MV-4-11 (cell line): ENCODE measurements around the gene PCDHB14.
"Not testable (repeated sequence)": the region's sequence is repeated elsewhere in the genome, so short reads cannot be mapped to it uniquely, and the experiment has no call there.

Source experiments
- DNase-seq: peaks from one replicate; lab custom pipeline; 2025; lab: John Stamatoyannopoulos, UW

PCDHB14 gene

GRCh38 chr5:141210281-141210680 is 12.9 kb upstream of the PCDHB14 start:
- DNase-seq = not testable (repeated sequence)

GRCh38 chr5:141210849-141211248 is 12.3 kb upstream of the PCDHB14 start:
- DNase-seq = not testable (repeated sequence)

GRCh38 chr5:141213656-141214339 is 9.3 kb upstream of the PCDHB14 start, which contains the start of gene PCDHB13:
TSS of gene PCDHB13 (plus strand) at chr5:141213919. CDS start at chr5:141214124, 205 bp downstream.
- peak; percentile 0 for DNase-seq

DNA sequence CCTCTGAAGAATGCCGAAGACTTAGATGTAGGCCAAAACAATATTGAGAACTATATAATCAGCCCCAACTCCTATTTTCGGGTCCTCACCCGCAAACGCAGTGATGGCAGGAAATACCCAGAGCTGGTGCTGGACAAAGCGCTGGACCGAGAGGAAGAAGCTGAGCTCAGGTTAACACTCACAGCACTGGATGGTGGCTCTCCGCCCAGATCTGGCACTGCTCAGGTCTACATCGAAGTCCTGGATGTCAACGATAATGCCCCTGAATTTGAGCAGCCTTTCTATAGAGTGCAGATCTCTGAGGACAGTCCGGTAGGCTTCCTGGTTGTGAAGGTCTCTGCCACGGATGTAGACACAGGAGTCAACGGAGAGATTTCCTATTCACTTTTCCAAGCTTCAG is 8.6 kb upstream of the PCDHB14 start:
- not testable (repeated sequence) for DNase-seq

- DNase-seq = not testable (repeated sequence)
These were observed 7.6 kb upstream of the PCDHB14 start for GRCh38 chr5:141215504-141215903.

GRCh38 chr5:141216035-141216434 is 7.1 kb upstream of the PCDHB14 start:
- DNase-seq = not testable (repeated sequence)

DNA sequence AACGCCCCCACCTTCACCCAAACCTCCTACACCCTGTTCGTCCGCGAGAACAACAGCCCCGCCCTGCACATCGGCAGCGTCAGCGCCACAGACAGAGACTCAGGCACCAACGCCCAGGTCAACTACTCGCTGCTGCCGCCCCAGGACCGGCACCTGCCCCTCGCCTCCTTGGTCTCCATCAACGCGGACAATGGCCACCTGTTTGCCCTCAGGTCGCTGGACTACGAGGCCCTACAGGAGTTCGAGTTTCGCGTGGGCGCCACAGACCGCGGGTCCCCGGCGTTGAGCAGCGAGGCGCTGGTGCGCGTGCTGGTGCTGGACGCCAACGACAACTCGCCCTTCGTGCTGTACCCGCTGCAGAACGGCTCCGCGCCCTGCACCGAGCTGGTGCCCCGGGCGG is 1.7 kb downstream of the PCDHB14 start:
- DNase-seq = not testable (repeated sequence)

DNA sequence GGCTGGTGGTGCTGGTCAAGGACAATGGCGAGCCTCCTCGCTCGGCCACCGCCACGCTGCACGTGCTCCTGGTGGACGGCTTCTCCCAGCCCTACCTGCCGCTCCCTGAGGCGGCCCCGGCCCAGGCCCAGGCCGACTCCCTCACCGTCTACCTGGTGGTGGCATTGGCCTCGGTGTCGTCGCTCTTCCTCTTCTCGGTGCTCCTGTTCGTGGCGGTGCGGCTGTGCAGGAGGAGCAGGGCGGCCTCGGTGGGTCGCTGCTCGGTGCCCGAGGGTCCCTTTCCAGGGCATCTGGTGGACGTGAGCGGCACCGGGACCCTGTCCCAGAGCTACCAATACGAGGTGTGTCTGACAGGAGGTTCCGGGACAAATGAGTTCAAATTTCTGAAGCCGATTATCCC is 2.3 kb downstream of the PCDHB14 start:
- DNase-seq = not testable (repeated sequence)

DNA sequence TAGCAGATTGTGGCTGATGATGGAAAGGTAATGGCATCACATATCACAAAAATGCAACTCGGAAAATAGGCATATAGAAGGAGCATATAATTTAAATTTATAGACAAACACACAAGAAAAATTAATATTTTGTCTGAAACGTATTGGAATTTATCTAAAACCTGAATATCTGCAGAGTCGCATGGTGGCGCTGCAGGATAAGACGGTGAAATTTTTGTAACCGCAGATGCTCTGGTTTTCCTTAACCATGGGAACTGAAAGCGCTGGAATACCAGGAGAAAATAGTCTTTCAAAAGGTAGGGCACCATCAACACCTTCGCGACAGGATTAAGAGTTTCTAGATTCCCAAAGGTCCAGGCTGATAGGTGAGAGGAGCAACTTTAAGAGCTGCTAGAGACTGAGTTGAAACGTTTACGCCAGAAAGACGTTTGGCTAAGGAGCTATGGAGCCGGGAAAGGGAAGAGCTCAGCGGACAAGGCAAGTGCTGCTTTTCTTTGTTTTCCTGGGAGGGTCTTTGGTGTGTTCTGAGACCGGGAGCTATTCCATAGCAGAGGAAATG is 11.0 kb downstream of the PCDHB14 start:
- DNase-seq = no peak

DNA sequence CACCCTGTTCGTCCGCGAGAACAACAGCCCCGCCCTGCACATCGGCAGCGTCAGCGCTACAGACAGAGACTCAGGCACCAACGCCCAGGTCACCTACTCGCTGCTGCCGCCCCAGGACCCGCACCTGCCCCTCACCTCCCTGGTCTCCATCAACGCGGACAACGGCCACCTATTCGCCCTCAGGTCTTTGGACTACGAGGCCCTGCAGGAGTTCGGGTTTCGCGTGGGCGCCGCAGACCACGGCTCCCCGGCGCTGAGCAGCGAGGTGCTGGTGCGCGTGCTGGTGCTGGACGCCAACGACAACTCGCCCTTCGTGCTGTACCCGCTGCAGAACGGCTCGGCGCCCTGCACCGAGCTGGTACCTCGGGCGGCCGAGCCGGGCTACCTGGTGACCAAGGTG is 12.8 kb downstream of the PCDHB14 start:
- DNase-seq = not testable (repeated sequence)

DNA sequence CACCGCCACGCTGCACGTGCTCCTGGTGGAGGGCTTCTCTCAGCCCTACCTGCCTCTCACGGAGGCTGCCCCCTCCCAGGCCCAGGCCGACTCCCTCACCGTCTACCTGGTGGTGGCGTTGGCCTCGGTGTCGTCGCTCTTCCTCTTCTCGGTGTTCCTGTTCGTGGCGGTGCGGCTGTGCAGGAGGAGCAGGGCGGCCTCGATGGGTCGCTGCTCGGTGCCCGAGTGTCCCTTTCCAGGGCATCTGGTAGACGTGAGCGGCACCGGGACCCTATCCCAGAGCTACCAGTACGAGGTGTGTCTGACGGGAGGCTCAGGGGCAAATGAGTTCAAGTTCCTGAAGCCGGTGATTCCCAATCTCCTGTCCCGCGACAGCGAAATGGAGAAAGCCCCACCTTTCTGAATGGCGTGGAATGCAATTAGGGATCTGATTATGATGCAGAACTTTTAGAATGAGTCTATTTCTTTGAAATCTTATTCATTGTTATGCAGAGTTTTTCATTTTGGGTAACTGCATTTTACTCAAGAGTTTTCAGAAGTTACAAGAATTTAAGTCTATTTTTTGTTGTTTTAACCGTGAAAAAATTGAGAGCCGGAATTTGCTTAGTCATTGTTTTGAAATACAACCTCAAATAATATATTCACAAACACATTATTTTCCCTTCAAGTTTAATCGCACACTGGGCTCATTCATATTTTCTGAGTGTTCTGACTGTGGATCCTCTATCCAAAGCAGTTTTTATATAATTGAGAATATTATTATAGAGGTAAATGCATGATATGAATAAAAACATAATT is 13.6 kb downstream of the PCDHB14 start:
- no peak for DNase-seq

GRCh38 chr5:141241496-141241895 is 18.4 kb downstream of the PCDHB14 start:
- no peak for DNase-seq

DNA sequence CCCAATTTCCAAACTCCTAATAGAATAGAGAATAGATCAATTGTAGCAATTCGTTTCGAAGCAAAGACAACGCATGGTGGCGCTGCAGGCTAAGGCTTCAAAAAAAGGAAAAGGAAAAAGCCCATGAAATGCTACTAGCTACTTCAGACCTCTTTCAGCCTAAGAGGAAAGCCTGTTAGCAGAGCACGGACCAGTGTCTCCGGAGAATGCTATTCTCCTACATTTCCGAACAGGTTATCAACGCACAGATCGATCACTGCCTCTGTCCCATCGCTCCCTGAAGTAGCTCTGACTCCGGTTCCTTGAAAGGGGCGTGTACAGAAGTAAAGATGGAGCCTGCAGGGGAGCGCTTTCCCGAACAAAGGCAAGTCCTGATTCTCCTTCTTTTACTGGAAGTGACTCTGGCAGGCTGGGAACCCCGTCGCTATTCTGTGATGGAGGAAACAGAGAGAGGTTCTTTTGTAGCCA is 22.1 kb downstream of the PCDHB14 start, which contains the start of gene PCDHB15:
PCDHB15 (plus strand) TSS at position 146 of the 468 bp plus-strand sequence; CDS start at position 330, 184 bp downstream.
- no peak for DNase-seq

DNA sequence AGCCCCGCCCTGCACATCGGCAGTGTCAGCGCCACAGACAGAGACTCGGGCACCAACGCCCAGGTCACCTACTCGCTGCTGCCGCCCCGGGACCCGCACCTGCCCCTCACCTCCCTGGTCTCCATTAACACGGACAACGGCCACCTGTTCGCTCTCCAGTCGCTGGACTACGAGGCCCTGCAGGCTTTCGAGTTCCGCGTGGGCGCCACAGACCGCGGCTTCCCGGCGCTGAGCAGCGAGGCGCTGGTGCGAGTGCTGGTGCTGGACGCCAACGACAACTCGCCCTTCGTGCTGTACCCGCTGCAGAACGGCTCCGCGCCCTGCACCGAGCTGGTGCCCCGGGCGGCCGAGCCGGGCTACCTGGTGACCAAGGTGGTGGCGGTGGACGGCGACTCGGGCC is 23.8 kb downstream of the PCDHB14 start:
- DNase-seq = not testable (repeated sequence)

DNA sequence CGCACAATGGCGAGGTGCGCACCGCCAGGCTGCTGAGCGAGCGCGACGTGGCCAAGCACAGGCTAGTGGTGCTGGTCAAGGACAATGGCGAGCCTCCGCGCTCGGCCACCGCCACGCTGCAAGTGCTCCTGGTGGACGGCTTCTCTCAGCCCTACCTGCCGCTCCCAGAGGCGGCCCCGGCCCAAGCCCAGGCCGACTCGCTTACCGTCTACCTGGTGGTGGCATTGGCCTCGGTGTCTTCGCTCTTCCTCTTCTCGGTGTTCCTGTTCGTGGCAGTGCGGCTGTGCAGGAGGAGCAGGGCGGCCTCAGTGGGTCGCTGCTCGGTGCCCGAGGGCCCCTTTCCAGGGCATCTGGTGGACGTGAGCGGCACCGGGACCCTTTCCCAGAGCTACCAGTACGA is 24.3 kb downstream of the PCDHB14 start:
- not testable (repeated sequence) for DNase-seq

- DNase-seq = no peak
These were observed 27.4 kb downstream of the PCDHB14 start for GRCh38 chr5:141250576-141250975.

GRCh38 chr5:141258464-141258863 is 35.3 kb downstream of the PCDHB14 start:
- no peak for DNase-seq

DNA sequence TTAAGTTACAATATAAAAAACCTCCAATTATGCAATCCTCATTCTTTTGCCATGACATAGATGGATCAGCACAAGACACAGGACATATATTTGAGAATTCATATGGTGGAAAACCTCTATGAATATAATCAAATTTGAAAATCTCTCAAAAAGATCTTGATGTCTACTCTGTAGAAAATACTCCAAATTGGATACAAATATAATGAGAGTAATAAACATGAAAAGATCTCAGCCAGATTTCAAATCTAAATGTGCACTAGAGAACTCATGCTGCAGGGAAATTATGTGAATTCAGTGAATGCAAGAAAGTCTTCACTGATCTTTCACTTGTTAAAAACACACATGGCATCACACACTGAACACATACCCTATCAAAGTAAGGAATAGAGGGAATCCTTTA is 35.8 kb downstream of the PCDHB14 start:
- DNase-seq = no peak

GRCh38 chr5:141260458-141261237 is 37.5 kb downstream of the PCDHB14 start:
- peak; percentile 14 for DNase-seq

GRCh38 chr5:141261238-141261546 is 38.0 kb downstream of the PCDHB14 start:
- DNase-seq = no peak

DNA sequence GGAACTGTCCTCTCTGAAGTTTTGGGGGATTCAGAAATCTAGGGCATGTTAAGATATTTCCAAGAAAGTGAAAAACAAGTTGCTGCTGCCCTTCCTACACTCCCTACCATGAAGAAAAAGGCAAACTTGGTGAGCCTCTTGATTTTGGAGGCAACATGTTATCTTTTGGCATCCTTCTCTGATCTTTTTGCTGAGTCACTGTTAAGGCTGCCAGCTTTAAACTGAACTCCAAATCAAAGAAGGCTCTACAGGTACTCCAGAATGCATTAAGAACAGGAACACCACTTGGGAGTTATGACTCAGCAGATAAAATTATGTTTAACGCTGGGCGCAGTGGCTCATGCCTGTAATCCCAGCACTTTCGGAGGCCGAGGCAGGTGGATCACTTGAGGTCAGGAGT is 46.1 kb downstream of the PCDHB14 start:
- no peak for DNase-seq

- no peak for DNase-seq
These were observed 49.8 kb downstream of the PCDHB14 start for GRCh38 chr5:141272906-141273305.
